HG03039 (cell line): ENCODE results near the gene TTC39C.

Experiments
- ATAC-seq: cut with Tn5 transposase; IDR thresholded peaks from one replicate; pipeline ENCODE4 v1.9.1; 2021; ENCODE audit warnings: mild to moderate bottlenecking, moderate library complexity; ENCODE audit not compliant: unreplicated experiment

The TTC39C gene

GRCh38 chr18:23990474-23991410 is 23.8 kb upstream of the TTC39C start:
- no peak for ATAC-seq

- ATAC-seq = no peak
Observed at GRCh38 chr18:23992089-23992940, 22.2 kb upstream of the TTC39C start.

GRCh38 chr18:23992941-23993280 is 21.6 kb upstream of the TTC39C start:
- no peak for ATAC-seq

- ATAC-seq = no peak
Observed at GRCh38 chr18:23994361-23994902, 20.1 kb upstream of the TTC39C start.

GRCh38 chr18:23995180-23995579 is 19.4 kb upstream of the TTC39C start:
- no peak for ATAC-seq

- ATAC-seq = no peak
Observed at GRCh38 chr18:23998018-23998417, 16.5 kb upstream of the TTC39C start.

- no peak for ATAC-seq
Observed at GRCh38 chr18:23998820-23999219, 15.7 kb upstream of the TTC39C start.

GRCh38 chr18:24000613-24001490 is 13.7 kb upstream of the TTC39C start:
- no peak for ATAC-seq

- ATAC-seq = no peak
Observed at GRCh38 chr18:24002479-24002878, 12.1 kb upstream of the TTC39C start.

- ATAC-seq = no peak
Observed at GRCh38 chr18:24003288-24003687, 11.3 kb upstream of the TTC39C start.

GRCh38 chr18:24003903-24004640 is 10.5 kb upstream of the TTC39C start:
- no peak for ATAC-seq

GRCh38 chr18:24006712-24007313 is 7.7 kb upstream of the TTC39C start:
- ATAC-seq = no peak

- no peak for ATAC-seq
Observed at GRCh38 chr18:24009246-24009645, 5.3 kb upstream of the TTC39C start.

GRCh38 chr18:24009651-24010333 is 4.8 kb upstream of the TTC39C start:
- peak; percentile 33 for ATAC-seq

GRCh38 chr18:24010673-24011072 is 3.9 kb upstream of the TTC39C start:
- ATAC-seq = no peak

- no peak for ATAC-seq
Observed at GRCh38 chr18:24011123-24011917, 3.2 kb upstream of the TTC39C start.

- no peak for ATAC-seq
Observed at GRCh38 chr18:24013051-24013450, 1.5 kb upstream of the TTC39C start.

GRCh38 chr18:24014986-24015638 is 558 bp downstream of the TTC39C start:
- no peak for ATAC-seq
